ENCODE measurements around the gene NFKBIE. TPM values are rescaled to one million over a fixed set of nuclear protein-coding genes. Genes with fewer than 3 reads are reported as not detected.
"Not testable (repeated sequence)": the region's sequence is repeated elsewhere in the genome, so short reads cannot be mapped to it uniquely, and the experiment has no call there.

Gene NFKBIE
- polyA plus RNA-seq (ENCODE audit: insufficient read length in 3 of 3) = 10 to 100 TPM; 10.3 to 13.4 (median 13.4) TPM
- long read RNA-seq, donor 1, partial matches to known transcripts = 0 of 3 reads
- long read RNA-seq, donor 1, other reads (novel, unspliced or antisense) = 0 of 3 reads
- long read RNA-seq, donor 2, partial matches to known transcripts = 0 of 1 reads
- long read RNA-seq, donor 2, other reads (novel, unspliced or antisense) = 0 of 1 reads
- long read RNA-seq, donor 3, transcript NFKBIE-201 (6 exons, 2,581 nt) = major isoform, 5 of 5 reads
- long read RNA-seq, donor 3, partial matches to known transcripts = 0 of 5 reads
- long read RNA-seq, donor 3, other reads (novel, unspliced or antisense) = 0 of 5 reads
- long read RNA-seq, donor 4, partial matches to known transcripts = 0 of 4 reads
- long read RNA-seq, donor 4, other reads (novel, unspliced or antisense) = 0 of 4 reads
- long read RNA-seq, donor 5 = 0 reads
- long read RNA-seq, donor 6 = 0 reads
- long read RNA-seq, donor 7, partial matches to known transcripts = 0 of 1 reads
- long read RNA-seq, donor 7, other reads (novel, unspliced or antisense) = 0 of 1 reads
- long read RNA-seq, donor 8 = 0 reads
- long read RNA-seq, donor 9, partial matches to known transcripts = 0 of 2 reads
- long read RNA-seq, donor 9, other reads (novel, unspliced or antisense) = 0 of 2 reads
- long read RNA-seq, donor 10, partial matches to known transcripts = 0 of 1 reads
- long read RNA-seq, donor 10, other reads (novel, unspliced or antisense) = 0 of 1 reads
- long read RNA-seq, donor 11 = 0 reads
- long read RNA-seq, donor 12, partial matches to known transcripts = 0 of 2 reads
- long read RNA-seq, donor 12, other reads (novel, unspliced or antisense) = 0 of 2 reads
- long read RNA-seq, donor 13 = 0 reads
- long read RNA-seq, donor 14, partial matches to known transcripts = 0 of 1 reads
- long read RNA-seq, donor 14, other reads (novel, unspliced or antisense) = 0 of 1 reads
- long read RNA-seq, donor 15 = 0 reads
- long read RNA-seq, donor 16, transcript NFKBIE-201 (6 exons, 2,581 nt) = major isoform, 6 of 12 reads
- long read RNA-seq, donor 16, partial matches to known transcripts = 6 of 12 reads
- long read RNA-seq, donor 16, other reads (novel, unspliced or antisense) = 0 of 12 reads

- peak in 10 of 11 donors; percentile 82 to 90 (median 89) for DNase-seq (ENCODE audit: extremely low read depth in 1 of 11, low read depth in 9 of 11, low spot score in 4 of 11)
These were observed at the start of gene NFKBIE for GRCh38 chr6:44265007-44265721. Gene NFKBIE, minus strand, starts transcription at chr6:44265551. Its CDS starts 205 bp downstream, at chr6:44265346.

- not testable (repeated sequence) for DNase-seq (ENCODE audit: extremely low read depth in 1 of 11, low read depth in 9 of 11, low spot score in 4 of 11)
These were observed 49.3 kb upstream of the NFKBIE start for GRCh38 chr6:44314657-44315056.

- DNase-seq (ENCODE audit: extremely low read depth in 1 of 11, low read depth in 9 of 11, low spot score in 4 of 11) = peak; percentile 66 to 88 (median 79)
These were observed 47.8 kb upstream of the NFKBIE start, which contains the start of gene AARS2 for GRCh38 chr6:44312901-44313788. Gene AARS2, minus strand, starts transcription at chr6:44313347. Its CDS starts 24 bp downstream, at chr6:44313323.

GRCh38 chr6:44311767-44312166 is 46.4 kb upstream of the NFKBIE start:
- DNase-seq (ENCODE audit: extremely low read depth in 1 of 11, low read depth in 9 of 11, low spot score in 4 of 11) = no peak

GRCh38 chr6:44311304-44311703 is 46.0 kb upstream of the NFKBIE start:
- DNase-seq (ENCODE audit: extremely low read depth in 1 of 11, low read depth in 9 of 11, low spot score in 4 of 11) = no peak

- DNase-seq (ENCODE audit: extremely low read depth in 1 of 11, low read depth in 9 of 11, low spot score in 4 of 11) = no peak
These were observed 44.9 kb upstream of the NFKBIE start for GRCh38 chr6:44310241-44310640.

- DNase-seq (ENCODE audit: extremely low read depth in 1 of 11, low read depth in 9 of 11, low spot score in 4 of 11) = no peak
These were observed 44.3 kb upstream of the NFKBIE start for GRCh38 chr6:44309631-44310030.

GRCh38 chr6:44309092-44309491 is 43.7 kb upstream of the NFKBIE start:
- DNase-seq (ENCODE audit: extremely low read depth in 1 of 11, low read depth in 9 of 11, low spot score in 4 of 11) = no peak

GRCh38 chr6:44307217-44307616 is 41.9 kb upstream of the NFKBIE start:
- no peak for DNase-seq (ENCODE audit: extremely low read depth in 1 of 11, low read depth in 9 of 11, low spot score in 4 of 11)

GRCh38 chr6:44306710-44307109 is 41.4 kb upstream of the NFKBIE start:
- DNase-seq (ENCODE audit: extremely low read depth in 1 of 11, low read depth in 9 of 11, low spot score in 4 of 11) = no peak

- no peak for DNase-seq (ENCODE audit: extremely low read depth in 1 of 11, low read depth in 9 of 11, low spot score in 4 of 11)
These were observed 39.9 kb upstream of the NFKBIE start for GRCh38 chr6:44305200-44305725.

- DNase-seq (ENCODE audit: extremely low read depth in 1 of 11, low read depth in 9 of 11, low spot score in 4 of 11) = no peak
These were observed 39.2 kb upstream of the NFKBIE start for GRCh38 chr6:44304282-44305199.

- DNase-seq (ENCODE audit: extremely low read depth in 1 of 11, low read depth in 9 of 11, low spot score in 4 of 11) = no peak
These were observed 38.5 kb upstream of the NFKBIE start for GRCh38 chr6:44303842-44304241.

- DNase-seq (ENCODE audit: extremely low read depth in 1 of 11, low read depth in 9 of 11, low spot score in 4 of 11) = no peak
These were observed 37.5 kb upstream of the NFKBIE start for GRCh38 chr6:44302856-44303255.

GRCh38 chr6:44301782-44302564 is 36.6 kb upstream of the NFKBIE start:
- no peak for DNase-seq (ENCODE audit: extremely low read depth in 1 of 11, low read depth in 9 of 11, low spot score in 4 of 11)

GRCh38 chr6:44301106-44301505 is 35.8 kb upstream of the NFKBIE start:
- no peak for DNase-seq (ENCODE audit: extremely low read depth in 1 of 11, low read depth in 9 of 11, low spot score in 4 of 11)
